NCI-H2196 treated with DMSO at 0.1 percent for 48 hours (cell line): ENCODE measurements around the gene TRPC4AP.
"Not testable (repeated sequence)": the region's sequence is repeated elsewhere in the genome, so short reads cannot be mapped to it uniquely, and the experiment has no call there.

Experiments used
- DNase-seq: peaks from one replicate; lab custom pipeline; 2025; ENCODE audit not compliant: unreplicated experiment; lab: John Stamatoyannopoulos, UW

Gene TRPC4AP

DNA sequence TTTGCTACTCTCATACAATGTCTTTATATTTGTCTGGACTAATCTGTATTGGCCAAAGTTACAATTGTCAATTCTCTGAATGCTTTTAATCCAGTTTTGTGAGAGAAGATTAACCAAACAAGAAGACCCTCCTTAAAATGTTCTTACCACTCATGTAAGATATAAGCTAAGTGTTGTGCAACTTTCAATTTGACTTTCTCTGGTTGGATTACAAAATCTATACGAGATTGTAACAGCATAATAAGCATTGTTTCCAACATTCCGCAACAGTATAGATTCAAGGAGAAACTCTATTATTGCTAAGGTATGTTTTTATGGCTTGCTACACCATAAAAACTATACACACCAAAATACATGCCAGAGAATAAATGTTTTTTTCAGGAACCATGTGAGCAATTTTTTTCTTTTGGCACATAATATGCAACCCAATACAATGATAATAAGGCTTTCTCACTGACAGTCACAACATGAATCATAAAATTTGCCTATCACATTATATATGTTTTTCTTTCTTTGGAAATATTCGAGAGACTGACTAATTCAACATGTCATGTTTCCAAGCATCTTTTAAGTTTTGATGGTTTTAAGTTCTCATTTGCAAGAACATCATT lies 12.2 kb upstream of the TRPC4AP start:
- no peak for DNase-seq

DNA sequence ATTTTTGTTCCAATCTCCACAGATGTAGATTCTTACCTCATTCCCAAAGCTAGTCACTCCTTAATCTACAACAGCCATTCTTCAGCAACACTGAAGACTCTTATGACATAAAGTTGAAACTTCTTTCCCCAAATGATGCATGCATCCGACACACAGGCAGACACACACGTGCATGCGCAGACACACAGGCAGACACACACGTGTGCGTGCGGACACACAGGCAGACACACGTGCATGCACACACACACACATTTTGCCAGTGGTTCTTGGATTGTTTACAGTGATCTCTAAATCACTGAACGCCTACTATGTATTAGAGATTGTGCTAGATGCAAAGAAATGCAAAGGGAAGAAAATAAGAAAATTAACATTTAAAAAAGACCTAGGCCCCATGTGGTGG lies 9.0 kb upstream of the TRPC4AP start:
- no peak for DNase-seq

DNA sequence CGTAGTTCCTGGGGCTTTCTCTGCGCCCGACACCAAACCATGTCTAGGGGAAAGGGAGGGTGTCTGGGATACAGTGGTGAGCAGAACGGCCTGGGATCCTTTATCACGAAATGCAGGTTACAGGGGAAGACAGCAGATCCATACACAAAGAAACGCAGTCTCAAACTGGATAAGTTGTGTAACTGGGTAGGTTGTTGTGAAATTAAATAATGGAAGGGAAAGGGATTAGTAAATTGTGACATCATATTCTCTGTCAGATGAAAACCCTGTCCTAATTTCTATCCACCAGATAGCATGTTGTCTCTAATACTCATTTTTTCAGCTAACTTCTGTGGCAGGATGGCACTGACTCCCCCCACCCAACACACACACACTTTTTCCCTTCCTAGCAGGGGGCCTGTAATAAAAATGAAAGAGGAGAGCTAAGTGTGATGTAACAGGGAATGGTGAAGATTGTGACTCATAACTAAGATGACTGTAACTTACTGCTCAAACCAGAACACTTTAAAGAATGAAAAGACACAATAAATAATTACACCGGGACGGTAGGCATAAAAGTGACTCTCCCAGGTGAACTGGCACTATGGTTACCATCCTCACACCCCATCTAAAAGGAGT lies 769 bp upstream of the TRPC4AP start:
- no peak for DNase-seq

DNA sequence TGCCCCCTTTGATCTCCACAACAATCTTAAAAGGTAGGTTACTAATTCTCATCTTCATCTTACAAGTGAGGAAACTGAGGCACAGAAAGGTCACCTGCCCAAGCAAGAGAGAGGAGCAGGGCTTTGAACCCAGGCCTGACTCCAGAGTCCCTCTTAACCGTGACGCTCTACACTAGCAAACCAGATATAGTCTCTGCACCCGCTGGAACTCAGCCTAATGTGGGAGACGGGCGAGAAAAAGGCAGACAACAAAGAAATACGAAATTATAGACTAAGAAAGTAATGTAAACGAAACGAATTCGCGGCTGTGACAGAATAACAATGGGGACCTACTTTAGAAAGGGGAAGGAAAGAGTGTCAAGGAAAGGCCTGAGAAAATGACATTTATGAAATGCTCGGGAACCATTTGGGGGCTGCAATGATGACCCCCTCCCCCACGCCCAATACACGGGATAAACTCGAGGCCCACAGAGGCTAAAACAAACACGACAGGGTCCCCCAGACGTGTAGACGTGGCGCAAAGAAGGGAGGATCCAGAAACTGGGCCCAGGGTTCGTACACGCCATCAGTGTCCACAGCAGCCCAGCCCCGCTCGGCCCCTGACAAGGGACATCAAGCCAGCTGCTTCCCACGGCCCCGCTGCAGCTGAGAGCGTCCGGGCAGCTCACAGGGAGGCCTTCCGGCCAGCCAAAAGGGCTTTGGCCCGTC lies 637 bp downstream of the TRPC4AP start:
- DNase-seq, result no peak

DNA sequence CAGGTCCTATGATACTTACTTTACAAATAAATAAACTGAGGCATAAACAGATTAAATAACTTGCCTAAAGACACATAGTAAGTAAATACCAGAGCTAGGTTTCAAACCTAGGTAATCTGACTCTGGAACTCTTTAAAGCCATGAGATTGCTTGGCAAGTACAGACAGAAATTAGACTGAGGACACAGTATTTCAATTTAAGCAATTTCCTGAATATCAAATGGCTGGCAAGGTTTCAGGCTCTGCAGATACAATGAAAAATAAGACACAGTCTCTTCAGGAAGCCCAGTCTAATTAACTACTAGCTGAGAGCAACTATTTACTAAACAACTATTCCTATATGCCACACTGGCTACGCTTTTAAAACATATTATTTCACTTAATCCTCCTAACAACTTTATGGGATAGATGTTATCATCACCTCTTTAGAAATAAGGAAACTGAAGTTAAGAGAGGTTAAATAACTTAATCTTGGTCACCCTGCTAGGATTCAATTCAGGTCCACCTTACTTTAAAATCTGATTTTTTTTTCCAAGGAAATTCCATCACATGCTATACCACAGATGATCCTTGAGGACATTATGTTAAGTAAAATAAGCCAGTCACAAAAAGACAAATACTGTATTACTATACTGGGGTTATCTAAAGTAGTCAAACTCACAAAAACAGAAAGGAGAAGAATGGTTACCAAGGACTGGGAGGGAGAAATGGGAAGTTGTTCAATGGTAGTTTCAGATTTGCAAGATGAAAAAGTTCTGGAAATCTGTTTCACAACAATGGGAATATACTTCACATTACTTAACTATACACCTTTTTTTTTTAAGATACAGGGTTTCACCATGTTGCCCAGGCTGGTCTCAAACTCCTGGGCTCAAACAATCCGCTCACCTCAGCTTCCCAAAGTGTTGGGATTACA lies 4.1 kb downstream of the TRPC4AP start:
- DNase-seq, result peak; percentile 25

DNA sequence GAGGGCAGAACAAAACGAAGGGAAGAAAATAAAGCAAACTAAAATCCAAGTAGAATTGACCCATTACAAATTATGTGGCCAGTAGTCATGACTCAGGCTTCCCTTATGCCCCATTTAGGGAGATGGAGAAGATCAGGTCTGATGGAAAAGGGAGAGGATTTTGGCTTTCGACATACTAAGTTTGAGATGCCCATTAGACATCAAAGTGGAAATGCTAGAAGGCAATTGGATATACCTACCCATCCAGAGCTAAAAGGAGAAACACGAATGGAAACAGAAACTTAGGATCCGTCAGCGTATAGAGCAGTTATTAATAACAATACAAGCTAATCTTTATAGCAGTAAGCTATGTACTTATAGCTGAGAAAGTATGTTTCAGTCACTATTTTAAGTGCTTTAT lies 4.8 kb downstream of the TRPC4AP start:
- DNase-seq, result no peak

DNA sequence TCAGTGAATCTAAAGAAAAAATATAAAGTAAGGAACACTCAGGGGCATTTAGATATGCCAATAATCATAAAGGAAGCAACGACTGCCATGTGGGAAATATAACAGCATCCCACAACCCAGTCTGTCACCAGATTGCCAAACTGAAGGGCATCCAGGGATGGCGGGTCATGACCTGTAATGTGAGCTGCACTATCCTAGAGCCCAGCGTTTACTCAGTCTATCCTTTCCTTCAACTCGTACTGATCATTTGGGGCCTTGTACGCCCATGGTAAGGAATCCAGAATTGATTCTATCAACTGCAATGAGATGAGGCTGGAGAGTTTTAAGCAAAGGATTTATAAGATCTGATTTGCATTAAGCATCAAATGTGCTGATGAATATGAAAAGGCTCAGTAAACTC lies 5.3 kb downstream of the TRPC4AP start:
- DNase-seq, result no peak

DNA sequence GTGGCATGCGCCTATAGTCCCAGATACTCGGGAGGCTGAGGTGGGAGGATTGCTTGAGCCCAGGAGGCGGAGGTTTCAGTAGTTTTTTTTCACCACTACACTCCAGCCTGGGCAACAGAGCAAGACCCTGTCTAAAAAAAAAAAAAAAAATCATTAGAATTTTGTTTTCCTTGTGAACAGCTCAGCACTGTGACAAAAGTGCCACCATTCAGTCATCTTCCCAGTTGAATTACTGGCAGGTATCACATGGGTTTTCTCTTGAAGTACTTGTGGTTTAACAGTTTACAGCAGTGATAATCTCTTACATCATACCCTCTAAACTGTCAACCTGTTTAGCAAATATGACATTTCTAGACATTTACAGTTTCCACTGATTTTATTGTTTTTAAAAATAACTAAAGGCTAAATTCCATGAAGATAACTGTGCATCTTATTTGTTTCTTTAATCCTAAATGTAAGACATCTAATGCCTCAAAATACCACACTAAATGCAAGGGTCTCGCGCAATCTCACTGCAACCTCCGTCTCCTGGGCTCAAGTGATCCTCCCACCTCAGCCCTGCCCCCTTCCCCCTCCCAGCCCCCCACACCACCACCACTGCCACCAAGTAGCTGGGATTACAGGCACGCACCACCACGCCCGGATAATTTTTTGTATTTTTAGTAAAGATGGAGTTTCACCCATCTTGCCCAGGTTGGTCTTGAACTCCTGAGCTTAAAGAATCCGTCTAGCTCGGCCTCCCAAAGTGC lies 7.0 kb downstream of the TRPC4AP start:
- no peak for DNase-seq

DNA sequence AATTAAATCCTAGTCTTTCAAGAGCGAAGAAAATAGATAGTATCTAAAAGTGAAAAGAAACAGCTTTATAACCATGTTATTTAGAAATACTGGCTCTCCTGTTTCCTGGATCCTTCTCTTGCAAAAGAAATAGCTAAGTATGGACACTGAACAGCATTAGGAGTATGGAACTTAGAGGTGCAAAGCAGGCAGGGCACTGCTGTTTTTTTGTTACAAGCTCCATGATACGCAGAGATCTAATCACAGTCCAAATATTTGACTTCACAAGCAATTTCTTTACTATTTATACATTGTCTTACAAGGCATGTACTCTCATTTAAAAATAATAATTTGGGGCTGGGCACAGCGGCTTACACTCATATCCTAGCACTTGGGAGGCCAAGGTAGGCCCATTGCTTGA lies 7.6 kb downstream of the TRPC4AP start:
- DNase-seq, result no peak

DNA sequence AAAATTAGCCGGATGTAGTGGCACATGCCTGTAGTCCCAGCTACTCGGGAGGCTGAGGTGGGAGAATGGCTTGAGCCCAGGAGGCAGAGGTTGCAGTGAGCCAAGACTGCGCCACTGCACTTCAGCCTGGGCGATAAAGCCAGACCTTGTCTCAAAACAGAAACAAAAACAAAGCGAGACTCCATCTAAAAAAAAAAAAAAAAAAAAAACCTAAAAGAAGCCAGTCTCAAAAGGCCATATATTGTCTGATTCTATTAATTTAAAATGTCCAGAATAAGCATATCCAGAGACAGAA lies 12.3 kb downstream of the TRPC4AP start:
- not testable (repeated sequence) for DNase-seq

DNA sequence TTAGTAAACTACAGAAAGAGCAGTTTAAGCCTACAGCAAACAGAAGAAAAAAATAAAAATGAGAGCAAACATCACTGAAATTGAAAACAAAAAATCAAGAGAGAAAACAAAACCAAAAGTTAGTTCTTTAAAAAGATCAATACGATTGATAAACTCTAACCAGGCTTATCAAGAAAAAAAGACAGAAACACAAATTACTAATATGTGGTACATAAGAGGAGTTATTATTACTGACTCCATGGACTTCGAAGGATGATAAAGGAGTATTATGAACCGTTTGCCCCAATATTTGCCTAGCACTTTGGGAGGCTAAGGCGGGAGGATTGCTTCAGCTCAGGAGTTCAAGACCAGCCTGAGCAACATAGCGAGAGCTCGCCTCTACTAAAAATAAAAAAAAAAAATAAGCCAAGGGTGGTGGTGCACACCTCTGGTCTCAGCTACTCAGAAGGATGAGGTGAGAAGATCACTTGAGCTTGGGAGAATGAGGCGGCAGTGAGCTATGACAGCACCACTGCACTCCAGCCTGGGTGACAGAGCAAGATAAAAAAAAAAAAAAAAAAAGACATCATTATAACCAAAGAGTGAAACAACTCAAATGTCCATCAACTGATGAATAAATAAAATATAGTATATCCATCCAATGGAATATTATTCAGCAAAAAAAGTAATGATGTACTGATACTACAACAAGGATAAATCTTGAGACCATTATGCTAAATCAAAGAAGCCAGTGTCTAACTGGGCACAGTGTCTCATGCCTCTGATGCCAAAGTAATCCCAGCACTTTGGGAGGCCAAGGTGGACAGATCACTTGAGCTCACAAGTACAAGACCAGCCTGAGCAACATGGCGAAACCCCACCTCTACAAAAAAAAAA lies 12.9 kb downstream of the TRPC4AP start:
- no peak for DNase-seq

DNA sequence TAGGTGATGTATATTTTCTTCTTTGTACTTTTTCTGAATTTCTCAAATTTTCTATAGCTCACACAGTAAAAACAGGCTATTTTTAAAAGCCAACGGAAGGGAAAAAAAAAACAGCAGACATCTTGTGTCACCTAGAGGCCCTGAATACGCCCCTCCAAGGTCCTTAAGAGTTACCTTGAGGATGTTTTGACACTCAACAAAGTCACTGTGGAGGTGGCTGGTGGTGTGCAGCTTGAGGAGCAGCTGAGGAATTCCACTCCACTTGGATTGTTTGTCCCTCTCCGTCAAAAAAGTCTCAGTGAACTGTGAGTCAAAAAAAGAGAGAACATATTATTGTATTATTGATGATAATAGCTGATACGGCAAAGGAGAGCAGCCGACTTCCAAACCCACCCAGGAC lies 14.7 kb downstream of the TRPC4AP start:
- no peak for DNase-seq

DNA sequence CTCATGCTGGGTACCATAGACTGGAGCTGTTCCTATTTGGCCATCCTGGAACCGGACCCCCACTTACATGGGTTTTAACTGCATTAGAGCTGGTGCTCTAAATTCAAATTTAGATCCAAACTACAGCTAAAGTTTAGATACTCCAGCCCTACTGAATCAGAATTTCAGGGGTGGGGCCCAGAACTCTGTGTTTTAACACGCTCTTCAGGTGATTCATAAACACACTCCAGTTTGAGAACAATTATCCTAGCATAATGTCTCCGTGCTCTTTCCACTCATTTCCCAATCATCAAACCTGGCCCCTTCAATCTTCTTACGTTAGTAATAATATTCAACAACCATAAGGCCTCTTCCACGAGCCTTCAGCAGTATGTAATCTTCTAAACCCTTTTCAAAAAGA lies 15.3 kb downstream of the TRPC4AP start:
- no peak for DNase-seq

DNA sequence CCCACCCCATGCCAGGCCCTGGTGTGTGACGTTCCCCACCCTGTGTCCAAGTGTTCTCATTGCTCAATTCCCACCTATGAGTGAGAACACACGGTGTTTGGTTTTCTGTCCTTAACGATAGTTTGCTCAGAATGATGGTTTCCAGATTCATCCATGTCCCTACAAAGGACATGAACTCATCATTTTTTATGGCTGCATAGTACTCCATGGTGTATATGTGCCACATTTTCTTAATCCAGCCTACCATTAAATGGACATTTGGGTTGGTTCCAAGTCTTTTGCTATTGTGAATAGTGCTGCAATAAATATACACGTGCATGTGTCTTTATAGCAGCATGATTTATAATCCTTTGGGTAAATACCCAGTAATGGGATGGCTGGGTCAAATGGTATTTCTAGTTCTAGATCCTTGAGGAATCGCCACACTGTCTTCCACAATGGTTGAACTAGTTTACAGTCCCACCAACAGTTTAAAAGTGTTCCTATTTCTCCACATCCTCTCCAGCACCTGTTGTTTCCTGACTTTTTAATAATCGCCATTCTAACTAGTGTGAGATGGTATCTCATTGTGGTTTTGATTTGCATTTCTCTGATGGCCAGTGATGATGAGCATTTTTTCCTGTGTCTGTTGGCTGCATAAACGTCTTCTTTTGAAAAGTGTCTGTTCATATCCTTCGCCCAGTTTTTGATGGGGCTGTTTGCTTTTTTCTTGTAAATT lies 21.0 kb downstream of the TRPC4AP start:
- DNase-seq, result not testable (repeated sequence)

DNA sequence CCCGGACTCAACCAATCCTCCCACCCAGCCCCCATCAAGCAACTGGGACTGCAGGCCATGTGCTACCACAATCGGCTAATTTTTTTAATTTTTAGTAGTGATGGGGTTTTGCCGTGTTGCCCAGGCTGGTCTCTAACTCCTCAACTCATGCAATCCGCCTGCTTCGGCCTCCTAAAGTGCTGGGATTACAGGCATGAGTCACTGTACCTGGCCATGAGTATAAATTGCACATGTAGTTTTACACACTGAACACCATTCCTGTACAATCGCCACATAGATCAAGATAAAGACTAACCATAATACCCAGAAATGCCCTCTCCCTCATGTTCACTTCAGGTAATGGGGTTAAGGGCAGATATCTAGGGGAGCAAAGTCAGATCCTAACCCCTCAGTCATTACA lies 26.4 kb downstream of the TRPC4AP start:
- no peak for DNase-seq

DNA sequence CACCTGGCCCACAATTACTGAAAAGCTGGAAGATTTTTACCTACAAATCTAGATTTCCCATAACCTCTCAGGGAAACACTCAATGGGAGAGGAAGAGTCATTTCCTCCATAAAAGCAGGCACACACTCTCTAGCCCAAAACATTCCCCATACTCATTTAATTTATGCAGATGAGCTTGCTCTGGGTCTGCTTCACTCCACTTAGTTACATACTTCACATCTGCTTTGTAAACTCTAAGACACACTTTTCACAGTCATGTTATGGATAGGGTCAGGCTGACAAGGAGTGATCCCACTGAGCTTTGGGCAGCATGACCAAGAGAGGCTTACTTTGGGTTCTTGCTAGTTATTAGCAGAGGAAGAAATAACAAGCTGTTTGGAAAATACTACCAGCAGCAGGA lies 27.4 kb downstream of the TRPC4AP start:
- no peak for DNase-seq

DNA sequence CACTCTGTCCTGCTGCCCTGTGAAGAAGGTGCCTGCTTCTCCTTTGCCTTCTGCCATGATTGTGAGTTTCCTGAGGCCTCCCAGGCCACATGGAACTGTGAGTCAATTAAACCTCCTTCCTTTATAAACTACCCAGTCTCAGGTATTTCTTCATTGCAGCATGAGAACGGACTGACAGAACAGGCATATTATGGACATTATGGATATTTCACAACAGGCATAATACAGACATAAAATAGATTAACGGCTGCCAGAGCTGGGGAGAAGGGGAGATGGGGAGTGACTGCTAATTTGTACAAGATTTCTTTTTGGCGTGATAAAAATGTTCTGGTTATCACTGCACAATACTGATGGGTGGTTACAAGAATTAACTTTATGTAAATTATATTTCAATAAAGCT lies 29.4 kb downstream of the TRPC4AP start:
- DNase-seq, result no peak

DNA sequence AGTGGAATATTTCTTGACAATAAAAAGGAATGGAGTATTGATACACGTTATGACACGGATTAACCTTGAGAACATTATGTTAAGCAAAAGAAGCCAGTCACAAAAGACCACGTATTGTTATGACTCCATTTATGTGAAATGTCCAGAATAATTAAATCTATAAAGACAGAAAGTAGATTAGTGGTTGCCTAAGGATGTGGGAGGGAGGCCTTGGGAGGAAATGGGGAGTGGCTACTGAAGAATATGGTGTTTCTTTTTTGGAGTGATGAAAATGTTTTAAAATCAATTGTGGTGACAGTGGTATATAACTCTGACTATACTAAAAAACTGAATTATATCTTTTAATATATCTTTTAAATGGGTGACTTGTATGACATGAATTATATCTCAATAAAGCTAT lies 30.1 kb downstream of the TRPC4AP start:
- DNase-seq, result no peak

DNA sequence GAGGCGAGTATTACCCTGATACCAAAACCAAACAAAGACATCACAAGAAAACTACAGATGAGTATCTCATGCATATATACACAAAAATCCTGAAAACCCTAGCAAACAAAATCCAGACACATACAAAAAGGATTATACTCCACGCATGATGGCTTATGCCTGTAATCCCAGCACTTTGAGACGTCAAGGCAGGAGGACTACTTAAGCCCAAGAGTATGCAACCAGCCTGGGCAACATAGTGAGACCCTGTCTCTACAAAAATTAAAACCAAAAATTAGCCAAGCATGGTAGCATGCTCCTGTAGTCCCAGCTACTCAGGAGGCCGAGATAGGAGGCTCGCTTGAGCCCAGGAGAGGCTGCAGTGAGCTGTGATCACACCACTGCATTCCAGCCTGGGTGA lies 32.4 kb downstream of the TRPC4AP start:
- no peak for DNase-seq

DNA sequence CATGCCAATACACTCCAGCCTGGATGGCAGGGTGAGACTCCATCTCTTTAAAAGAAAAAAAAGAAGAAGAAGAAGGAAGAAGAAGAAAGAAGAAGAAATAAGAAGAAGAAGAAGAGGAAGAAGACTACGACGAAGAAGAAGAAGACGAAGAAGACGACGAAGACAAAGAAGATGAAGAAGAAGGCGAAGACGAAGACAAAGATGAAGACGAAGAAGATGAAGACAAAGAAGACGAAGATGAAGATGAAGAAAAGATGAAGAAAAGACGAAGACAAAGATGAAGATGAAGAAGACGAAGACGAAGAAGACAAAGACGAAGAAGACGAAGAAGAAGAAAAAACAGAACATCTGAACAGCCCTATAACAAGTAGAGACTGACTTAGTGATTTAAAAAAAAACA lies 33.0 kb downstream of the TRPC4AP start:
- no peak for DNase-seq
